Erythroblast (primary cell): ENCODE measurements around the gene SETBP1.

Source experiments
- DNase-seq, 2 experiments: peaks; one replicate each; lab custom pipeline; 2025; lab: John Stamatoyannopoulos, UW
- GATA1 ChIP-seq: IDR thresholded peaks from 2 replicates; pipeline ENCODE4 v1.6.1; 2011; ENCODE audit warnings: low read depth, mild to moderate bottlenecking, control low read depth, low read length, moderate library complexity
- POLR2A ChIP-seq: IDR thresholded peaks from 2 replicates; pipeline ENCODE4 v1.6.1; 2011; ENCODE audit warnings: mild to moderate bottlenecking, low read length

The SETBP1 gene

DNA sequence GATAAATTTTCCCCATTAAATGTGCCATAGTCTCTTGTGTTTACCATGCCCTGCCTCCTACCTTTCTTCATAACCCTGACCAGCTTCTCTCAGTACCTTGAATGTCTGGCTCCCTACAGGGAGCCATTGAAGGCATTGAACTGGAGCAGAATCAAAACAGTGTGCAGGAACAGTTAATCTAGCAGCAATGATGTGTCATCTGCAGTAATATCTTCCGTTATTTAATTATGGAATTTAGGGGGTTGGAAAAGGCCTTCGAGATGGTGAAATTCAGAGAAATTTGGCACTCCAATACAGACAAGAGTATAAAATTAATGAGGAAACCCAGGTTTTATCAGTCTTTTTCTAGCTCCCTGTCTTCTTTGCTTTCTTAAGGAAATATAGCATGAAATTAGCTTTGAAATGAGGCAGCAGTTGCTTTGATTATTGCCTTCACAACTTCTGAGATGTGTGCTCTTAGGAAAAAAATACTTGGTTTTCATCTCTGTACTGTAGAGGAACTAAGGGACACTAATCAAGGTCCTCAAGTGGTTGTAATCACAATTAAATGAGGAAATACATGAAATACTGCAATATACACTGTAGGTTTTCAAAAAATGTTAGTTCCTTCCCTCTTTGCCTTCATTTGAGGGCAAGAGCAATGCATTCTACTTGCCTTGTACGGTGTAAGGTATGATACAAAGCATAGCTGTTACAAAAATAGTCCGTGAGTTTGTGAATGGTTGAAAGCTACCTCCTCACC lies 369.1 kb downstream of the SETBP1 start:
- TF ChIP-seq POLR2A = no peak
- TF ChIP-seq GATA1 = no peak
- no peak for DNase-seq

DNA sequence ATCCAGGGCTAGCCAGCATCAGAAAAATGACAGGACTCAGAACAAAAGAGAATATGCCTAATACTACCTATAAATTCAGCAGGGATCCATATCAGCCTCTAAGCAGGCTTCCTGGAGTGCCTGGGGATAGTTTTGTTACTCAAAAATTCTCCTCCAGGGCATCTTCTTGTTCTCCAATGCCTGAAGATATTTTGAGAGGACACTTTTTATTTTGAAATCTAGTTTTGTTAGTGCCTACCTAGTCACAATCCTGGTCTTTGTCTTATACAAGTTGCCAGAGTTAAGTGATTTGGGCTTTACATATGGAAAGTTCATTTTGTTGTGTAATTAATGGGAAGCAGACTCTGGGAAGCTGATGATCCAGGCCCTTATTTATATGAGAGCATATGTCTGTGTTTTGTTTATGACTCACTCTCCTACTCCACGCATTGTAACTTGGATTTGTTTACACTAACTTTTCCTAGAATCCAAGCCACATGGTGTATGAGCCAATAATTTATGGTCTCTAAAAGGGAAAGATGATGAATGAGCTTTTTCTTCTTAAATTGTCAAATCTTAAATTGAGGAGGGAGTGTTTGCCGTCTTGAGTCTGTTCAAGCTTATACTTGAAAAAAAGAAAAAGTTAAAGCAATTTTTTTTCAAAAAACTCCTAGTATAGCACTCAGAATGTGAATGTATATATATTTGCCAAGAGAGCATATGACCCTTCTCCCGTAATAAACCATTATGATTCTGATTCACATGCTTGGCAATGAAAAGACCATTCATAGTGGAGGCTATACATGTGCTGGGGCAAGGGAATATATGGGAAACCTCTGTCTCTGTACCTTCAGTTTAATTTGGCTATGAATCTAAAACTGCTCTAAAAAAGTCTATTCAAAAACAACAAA lies 370.3 kb downstream of the SETBP1 start:
- DNase-seq = no peak
- TF ChIP-seq GATA1 = no peak
- TF ChIP-seq POLR2A = no peak

DNA sequence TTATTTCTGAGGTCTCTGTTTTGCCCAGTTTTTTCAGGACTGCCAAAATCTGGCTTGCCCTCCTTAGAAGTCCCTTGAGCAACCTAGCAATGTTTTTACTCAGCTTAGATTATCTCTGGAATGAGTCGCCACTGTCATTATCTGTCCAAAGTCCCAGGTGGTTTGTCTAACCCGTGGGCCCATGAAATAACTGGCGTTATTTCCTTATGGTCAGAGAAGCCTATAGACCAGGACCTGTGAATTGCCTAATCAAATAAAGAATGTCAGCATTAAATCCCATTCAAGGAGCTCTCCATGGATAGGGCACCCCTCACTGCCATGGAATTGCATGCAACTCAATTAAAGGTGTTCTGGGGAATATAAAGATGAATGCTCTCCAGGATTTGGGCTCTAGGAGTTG lies 373.9 kb downstream of the SETBP1 start:
- TF ChIP-seq GATA1 = no peak
- no peak for TF ChIP-seq POLR2A
- DNase-seq = no peak

DNA sequence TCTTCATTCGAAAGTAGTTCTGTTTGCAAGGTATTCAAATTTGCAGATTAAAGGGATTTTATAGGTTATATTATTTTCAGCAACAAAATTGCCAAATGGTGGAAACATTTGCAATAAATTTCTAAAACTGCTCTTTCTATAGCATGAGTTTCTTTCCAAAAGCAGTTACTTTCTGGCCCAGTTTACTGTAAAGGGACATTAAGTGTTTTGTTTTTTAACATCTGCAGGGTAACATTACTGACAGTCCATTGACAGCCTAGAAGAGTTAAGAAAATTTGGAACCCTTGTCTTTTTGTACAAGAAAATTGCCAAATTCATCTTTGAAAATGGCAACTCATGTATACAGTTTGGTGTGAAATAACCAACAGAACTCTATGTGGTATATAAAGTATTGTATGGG lies 375.1 kb downstream of the SETBP1 start:
- DNase-seq = no peak
- no peak for TF ChIP-seq GATA1
- no peak for TF ChIP-seq POLR2A

DNA sequence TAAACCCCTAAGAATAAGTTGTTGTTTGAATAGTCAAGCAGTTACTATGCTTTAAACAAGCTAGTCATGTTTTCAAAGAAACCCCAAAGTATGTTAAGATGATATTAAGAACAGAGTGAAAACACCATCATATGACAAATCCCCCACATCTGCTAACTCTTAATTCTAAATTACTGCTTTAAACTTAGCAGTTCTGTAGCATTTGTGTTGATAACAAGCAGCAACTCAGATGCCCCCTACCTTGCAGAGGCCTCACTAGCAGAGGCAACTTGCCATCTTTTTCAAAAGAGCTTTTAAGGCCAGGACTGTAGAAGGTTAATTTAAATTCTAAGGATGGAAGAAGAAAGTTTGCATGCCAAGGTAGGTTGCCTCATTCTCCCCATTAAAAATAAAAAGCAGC lies 376.2 kb downstream of the SETBP1 start:
- no peak for DNase-seq
- TF ChIP-seq GATA1 (no peak), POLR2A (no peak)

DNA sequence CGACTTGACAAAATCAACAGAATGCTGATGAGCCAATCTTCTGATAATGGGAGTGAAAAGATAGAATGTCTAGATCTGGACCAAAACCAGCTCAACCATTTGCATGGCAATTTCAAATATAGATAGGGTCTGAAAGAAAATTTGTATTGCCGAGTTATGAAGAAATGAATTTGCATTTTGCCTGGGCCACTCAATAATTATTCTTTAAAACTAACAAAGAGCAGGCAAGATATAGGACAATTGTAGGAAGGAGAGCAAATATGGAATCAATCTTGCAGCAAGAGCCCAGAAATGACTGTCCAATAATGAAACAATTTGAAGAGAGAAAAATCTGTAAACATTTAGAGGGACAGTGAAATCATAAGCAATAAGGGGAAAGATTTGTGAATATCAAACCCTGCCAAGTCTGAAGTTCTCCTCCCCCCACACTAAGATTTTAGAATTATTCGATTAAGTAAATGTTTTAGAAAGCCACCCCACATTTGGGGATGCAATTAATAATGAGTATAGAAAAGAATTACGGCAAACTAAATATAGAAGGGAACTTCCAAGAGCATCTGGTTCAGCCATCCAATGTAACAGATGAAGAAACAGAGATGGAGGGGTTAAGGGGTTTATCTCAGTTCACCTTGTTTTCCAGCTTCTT lies 377.4 kb downstream of the SETBP1 start:
- DNase-seq = no peak
- TF ChIP-seq GATA1 (no peak), POLR2A (no peak)

DNA sequence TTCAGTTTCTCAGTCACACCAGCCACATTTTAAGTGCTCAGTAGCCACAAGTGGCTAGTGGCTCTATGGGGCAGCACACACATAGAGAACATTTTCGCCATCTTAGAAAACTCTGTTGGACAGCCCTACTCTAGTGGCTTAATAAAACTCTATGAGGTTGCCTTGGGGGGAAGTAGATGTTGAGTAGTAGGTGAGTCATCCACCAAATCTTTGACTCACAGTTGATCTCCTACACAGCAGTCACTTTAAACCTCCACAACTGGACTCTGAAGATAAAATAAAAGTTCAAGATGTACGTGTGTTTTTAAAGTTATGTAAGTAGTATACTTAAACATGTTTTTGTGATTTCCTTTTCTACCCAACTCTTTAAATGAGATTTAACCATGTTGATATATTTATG lies 379.0 kb downstream of the SETBP1 start:
- TF ChIP-seq POLR2A (no peak), GATA1 (no peak)
- DNase-seq = peak in 1 of 2 experiments; percentile 21

DNA sequence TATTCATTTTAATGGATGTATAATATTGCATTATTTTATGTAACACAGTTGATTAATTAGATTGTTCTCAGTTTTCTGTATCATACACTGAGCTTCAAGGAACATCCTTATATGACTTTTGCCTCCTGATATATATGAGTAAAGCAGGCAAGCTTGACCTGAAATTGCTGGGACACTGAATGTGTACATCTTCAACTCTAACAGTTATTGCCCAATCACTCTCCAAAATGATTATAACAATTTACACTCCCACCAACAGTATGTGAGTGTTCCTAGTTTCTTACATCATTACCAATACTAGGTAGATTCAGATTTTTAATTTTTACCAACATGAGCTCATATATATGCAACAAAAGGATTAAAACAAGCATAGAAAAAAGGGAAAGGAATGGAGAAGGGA lies 379.4 kb downstream of the SETBP1 start:
- TF ChIP-seq GATA1 (no peak), POLR2A (no peak)
- no peak for DNase-seq

DNA sequence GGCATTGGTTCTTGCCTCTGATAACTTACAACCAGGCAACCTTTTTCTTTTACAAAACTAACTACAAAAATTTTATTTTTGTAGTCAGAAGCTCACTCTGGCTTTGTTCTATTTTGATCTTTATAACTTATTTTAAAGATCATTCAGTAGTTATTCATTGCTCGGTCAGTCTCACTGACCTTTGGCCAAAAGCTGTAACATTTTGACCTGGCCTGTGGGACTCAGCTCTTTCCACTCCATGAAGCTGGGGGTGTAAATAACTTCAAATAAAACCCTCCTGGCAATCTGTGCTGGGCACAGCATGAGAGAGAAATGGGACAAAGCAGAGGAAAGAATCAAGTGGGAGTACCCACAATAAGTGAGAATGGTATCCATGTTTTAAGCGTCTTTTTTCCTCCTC lies 380.7 kb downstream of the SETBP1 start:
- no peak for TF ChIP-seq POLR2A
- no peak for TF ChIP-seq GATA1
- DNase-seq = no peak

DNA sequence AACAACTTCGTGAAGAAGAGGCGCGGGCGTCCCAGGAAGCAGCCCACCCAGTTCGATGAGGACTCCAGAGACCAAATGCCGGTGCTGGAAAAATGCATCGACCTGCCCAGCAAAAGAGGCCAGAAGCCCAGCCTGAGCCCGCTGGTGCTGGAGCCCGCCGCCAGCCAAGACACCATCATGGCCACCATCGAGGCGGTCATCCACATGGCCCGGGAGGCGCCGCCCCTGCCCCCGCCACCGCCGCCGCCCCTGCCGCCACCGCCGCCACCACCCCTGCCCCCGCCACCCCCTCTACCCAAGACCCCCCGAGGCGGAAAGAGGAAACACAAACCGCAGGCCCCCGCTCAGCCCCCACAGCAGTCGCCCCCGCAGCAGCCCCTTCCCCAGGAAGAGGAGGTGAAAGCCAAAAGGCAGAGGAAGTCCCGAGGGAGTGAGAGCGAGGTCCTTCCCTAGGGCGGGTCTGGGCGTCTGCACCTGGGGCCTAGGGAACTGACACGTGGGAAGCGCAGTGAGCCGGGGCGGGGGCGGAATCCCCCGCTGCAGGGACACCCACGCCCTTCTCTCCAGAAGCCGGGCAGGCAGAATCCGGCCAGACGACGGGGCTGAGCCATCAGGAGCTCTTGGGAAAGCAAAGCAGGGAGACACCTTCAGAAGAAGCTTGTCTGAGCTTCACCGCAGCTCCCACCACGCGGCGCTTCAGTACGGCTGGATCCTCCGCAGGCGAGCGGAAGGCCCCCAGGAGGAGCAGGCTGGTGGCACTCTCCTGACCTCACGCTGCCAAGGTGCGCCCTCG lies 382.8 kb downstream of the SETBP1 start:
- TF ChIP-seq POLR2A (no peak), GATA1 (no peak)
- no peak for DNase-seq

DNA sequence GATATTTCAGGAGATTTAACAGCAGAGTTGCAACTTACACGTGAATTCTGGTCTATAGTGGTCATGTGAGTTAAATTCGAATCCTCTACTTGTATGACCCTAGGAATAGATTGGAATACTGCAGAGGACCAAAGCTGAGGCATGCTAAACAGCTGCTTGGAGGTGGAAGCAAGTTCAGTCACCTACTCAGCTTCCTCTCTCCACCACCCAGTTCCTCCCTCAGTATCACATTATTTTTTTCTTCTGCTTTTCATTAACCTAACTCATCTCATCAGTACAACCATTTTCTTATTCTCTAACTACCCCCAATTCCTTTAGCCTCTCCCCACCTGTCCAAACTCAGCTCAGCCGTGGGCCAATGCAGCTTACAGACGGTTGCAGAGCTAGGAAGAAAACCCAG lies 385.5 kb downstream of the SETBP1 start:
- no peak for TF ChIP-seq GATA1
- no peak for TF ChIP-seq POLR2A
- no peak for DNase-seq

DNA sequence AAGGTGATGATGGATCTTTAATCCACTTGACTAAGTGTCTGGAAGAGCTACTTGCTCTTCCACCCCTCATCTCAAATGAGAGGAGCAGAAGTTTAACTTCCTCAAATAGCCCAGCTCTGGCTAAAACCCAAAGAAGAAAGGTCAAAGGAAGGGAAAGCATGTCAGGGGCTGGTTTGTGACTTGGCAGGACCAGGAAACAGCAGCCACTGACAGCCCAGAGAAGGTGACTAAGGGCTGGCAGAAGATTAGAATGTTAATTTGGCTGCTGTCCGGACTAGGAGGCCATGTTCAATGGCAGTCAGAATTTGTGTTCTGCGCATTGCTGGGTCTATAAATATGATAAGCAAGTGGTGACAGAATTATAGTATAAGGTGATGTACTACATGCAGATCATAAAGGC lies 386.2 kb downstream of the SETBP1 start:
- DNase-seq = no peak
- TF ChIP-seq POLR2A (no peak), GATA1 (no peak)
